Measurements from ENCODE around the gene LTK. TPM values are rescaled to one million over a fixed set of nuclear protein-coding genes. Genes with fewer than 3 reads are reported as not detected.

The LTK gene
- total RNA-seq, 1 experiment from 2014 or later = 9.2 TPM

DNA sequence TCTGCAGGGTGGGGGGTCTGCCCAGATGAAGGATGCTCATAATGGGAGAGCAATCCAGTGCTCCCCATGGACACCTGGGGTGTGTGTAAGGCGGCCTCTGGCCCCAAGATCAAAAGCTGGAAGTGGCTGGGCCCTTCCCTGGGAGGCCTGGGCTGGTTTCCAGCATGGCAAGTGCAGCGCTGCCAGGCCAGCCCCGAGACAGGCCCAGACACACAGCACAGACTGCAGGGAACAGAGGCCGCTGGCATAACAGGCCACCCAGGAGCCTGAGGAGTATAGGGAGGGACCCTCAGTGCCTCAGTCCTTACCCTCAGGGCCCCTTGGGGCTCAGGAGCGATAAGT is 10.0 kb downstream of the LTK start:
- POLR2A ChIA-PET = no interaction called here
- ATAC-seq (no peak), DNase-seq (ENCODE audit: low read depth, low spot score) (no peak)
- RAD21 ChIA-PET (ENCODE audit: low non-redundant PET in 1 of 2, low total read pairs in 2 of 2, uncharacterized antibody in 2 of 2, unreplicated experiment in 2 of 2) = no interaction called here
- intact Hi-C loops (cut with micrococcal nuclease) = no loop called here
- Histone ChIP-seq H3K27me3 (ENCODE audit: insufficient read depth, low read length) (no peaks in the 10 kb centered on the region), H3K9ac (ENCODE audit: low read length) (no peak overlapping the region), H4K20me1 (ENCODE audit: insufficient read depth) (no peaks in the 10 kb centered on the region), H3K9me2 (ENCODE audit: insufficient read depth) (no peaks in the 10 kb centered on the region), H3K4me1 (ENCODE audit: control insufficient read depth in 1 of 2, insufficient read depth in 2 of 2, low read length in 2 of 2) (peaks cover 10 to 15% of the 10 kb centered on the region in 2 experiments), H3K9me3 (ENCODE audit: control insufficient read depth in 1 of 2, insufficient read depth in 1 of 2, low read depth in 1 of 2, low read length in 2 of 2) (no peaks in the 10 kb centered on the region), H3K27ac (ENCODE audit: low read depth, low read length) (no peak overlapping the region), H3K79me2 (ENCODE audit: insufficient read depth, low read length) (no peaks in the 10 kb centered on the region), H3K36me3 (ENCODE audit: control insufficient read depth in 1 of 2, insufficient read depth in 2 of 2, low read length in 2 of 2) (no peaks in the 10 kb centered on the region; a peak in 1 of 4 replicates), H3K4me3 (replicated peaks in 1 of 2; ENCODE audit: low read depth in 1 of 2, low read length in 2 of 2) (no peak overlapping the region), H2AFZ (ENCODE audit: low read depth, low read length, poor library complexity, severe bottlenecking) (no peak overlapping the region), H3K4me2 (ENCODE audit: low read length) (no peak overlapping the region)
- no TSS peak for BruUV-seq (replicated peaks)
- CTCF ChIA-PET = no interaction called here
- TF ChIP-seq SP1 (IDR thresholded peaks at IDR 0.05; ENCODE audit: low read depth) (no peak), POLR2AphosphoS5 (IDR thresholded peaks at IDR 0.05; ENCODE audit: low read depth, low read length) (no peak)
- TF ChIP-seq, protein P1, sequence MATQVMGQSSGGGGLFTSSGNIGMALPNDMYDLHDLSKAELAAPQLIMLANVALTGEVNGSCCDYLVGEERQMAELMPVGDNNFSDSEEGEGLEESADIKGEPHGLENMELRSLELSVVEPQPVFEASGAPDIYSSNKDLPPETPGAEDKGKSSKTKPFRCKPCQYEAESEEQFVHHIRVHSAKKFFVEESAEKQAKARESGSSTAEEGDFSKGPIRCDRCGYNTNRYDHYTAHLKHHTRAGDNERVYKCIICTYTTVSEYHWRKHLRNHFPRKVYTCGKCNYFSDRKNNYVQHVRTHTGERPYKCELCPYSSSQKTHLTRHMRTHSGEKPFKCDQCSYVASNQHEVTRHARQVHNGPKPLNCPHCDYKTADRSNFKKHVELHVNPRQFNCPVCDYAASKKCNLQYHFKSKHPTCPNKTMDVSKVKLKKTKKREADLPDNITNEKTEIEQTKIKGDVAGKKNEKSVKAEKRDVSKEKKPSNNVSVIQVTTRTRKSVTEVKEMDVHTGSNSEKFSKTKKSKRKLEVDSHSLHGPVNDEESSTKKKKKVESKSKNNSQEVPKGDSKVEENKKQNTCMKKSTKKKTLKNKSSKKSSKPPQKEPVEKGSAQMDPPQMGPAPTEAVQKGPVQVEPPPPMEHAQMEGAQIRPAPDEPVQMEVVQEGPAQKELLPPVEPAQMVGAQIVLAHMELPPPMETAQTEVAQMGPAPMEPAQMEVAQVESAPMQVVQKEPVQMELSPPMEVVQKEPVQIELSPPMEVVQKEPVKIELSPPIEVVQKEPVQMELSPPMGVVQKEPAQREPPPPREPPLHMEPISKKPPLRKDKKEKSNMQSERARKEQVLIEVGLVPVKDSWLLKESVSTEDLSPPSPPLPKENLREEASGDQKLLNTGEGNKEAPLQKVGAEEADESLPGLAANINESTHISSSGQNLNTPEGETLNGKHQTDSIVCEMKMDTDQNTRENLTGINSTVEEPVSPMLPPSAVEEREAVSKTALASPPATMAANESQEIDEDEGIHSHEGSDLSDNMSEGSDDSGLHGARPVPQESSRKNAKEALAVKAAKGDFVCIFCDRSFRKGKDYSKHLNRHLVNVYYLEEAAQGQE (IDR thresholded peaks at IDR 0.05; ENCODE audit: low read depth) = no peak

DNA sequence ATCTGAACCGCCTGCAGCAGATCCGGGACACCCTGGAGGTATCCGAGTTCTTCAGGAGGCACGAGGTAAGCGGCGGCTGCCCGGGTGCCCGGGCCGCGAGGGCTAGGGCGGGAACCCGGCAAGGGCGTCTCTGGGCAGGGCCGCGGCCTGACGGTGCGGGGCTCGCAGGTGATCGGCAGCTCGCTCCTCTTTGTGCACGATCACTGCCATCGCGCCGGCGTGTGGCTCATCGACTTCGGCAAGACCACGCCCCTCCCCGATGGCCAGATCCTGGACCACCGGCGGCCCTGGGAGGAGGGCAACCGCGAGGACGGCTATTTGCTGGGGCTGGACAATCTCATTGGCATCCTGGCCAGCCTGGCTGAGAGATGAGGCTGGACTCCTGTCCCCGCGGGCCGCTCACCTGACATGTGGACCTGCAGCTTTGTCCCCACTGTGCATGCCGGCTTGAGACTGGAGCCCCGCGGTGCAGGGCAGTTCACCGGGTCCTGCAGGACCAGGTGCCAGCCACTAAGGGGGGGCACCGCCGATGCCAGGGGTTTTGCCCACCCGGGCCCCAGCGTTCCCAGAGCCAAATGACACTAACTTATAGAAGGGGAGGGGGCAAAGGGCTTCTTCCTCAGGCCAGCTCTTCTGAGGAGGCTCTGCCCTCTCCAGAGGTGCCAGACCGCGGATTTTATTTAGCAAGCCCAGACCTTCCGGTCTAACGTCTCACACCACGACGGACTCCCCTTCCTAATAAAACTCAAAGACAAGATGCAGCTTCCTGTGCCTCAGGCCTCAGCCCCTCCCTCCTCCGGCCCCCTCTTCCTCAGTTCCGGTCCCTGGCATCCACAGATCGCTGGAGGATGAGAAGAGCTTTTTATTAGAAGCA is 10.6 kb downstream of the LTK start:
- Histone ChIP-seq H3K9ac (ENCODE audit: low read length) (no peak overlapping the region), H4K20me1 (ENCODE audit: insufficient read depth) (no peaks in the 10 kb centered on the region), H3K36me3 (ENCODE audit: control insufficient read depth in 1 of 2, insufficient read depth in 2 of 2, low read length in 2 of 2) (no peaks in the 10 kb centered on the region; a peak in 1 of 4 replicates), H2AFZ (ENCODE audit: low read depth, low read length, poor library complexity, severe bottlenecking) (no peak overlapping the region), H3K4me1 (ENCODE audit: control insufficient read depth in 1 of 2, insufficient read depth in 2 of 2, low read length in 2 of 2) (peaks cover 7 to 9% of the 10 kb centered on the region in 2 experiments), H3K4me2 (ENCODE audit: low read length) (no peak overlapping the region), H3K79me2 (ENCODE audit: insufficient read depth, low read length) (no peaks in the 10 kb centered on the region), H3K9me3 (ENCODE audit: control insufficient read depth in 1 of 2, insufficient read depth in 1 of 2, low read depth in 1 of 2, low read length in 2 of 2) (no peaks in the 10 kb centered on the region), H3K27ac (ENCODE audit: low read depth, low read length) (no peak overlapping the region), H3K27me3 (ENCODE audit: insufficient read depth, low read length) (no peaks in the 10 kb centered on the region), H3K9me2 (ENCODE audit: insufficient read depth) (no peaks in the 10 kb centered on the region), H3K4me3 (replicated peaks in 1 of 2; ENCODE audit: low read depth in 1 of 2, low read length in 2 of 2) (no peak overlapping the region)
- CTCF ChIA-PET = no interaction called here
- intact Hi-C loops (cut with micrococcal nuclease) = no loop called here
- RAD21 ChIA-PET (ENCODE audit: low non-redundant PET in 1 of 2, low total read pairs in 2 of 2, uncharacterized antibody in 2 of 2, unreplicated experiment in 2 of 2) = no interaction called here
- DNase-seq (ENCODE audit: low read depth, low spot score) = no peak
- no TSS peak for BruUV-seq (replicated peaks)
- ATAC-seq = no peak
- POLR2A ChIA-PET = no interaction called here
- TF ChIP-seq SIN3A (IDR thresholded peaks at IDR 0.05; ENCODE audit: low read depth) = no peak
- TF ChIP-seq, protein P2, sequence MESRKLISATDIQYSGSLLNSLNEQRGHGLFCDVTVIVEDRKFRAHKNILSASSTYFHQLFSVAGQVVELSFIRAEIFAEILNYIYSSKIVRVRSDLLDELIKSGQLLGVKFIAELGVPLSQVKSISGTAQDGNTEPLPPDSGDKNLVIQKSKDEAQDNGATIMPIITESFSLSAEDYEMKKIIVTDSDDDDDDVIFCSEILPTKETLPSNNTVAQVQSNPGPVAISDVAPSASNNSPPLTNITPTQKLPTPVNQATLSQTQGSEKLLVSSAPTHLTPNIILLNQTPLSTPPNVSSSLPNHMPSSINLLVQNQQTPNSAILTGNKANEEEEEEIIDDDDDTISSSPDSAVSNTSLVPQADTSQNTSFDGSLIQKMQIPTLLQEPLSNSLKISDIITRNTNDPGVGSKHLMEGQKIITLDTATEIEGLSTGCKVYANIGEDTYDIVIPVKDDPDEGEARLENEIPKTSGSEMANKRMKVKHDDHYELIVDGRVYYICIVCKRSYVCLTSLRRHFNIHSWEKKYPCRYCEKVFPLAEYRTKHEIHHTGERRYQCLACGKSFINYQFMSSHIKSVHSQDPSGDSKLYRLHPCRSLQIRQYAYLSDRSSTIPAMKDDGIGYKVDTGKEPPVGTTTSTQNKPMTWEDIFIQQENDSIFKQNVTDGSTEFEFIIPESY (IDR thresholded peaks at IDR 0.05; ENCODE audit: extremely low read depth, insufficient replicate concordance, low read length) = no peak
- no peak for TF ChIP-seq EGR1 (IDR thresholded peaks at IDR 0.05; ENCODE audit: low read depth)
- TF ChIP-seq POLR2AphosphoS5 (IDR thresholded peaks at IDR 0.05; ENCODE audit: low read depth, low read length) = no peak
- TF ChIP-seq, protein P3, sequence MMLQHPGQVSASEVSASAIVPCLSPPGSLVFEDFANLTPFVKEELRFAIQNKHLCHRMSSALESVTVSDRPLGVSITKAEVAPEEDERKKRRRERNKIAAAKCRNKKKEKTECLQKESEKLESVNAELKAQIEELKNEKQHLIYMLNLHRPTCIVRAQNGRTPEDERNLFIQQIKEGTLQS (IDR thresholded peaks at IDR 0.05) = no peak
- TF ChIP-seq, protein P1 (IDR thresholded peaks at IDR 0.05; ENCODE audit: low read depth) = no peak
- TF ChIP-seq SP1 (IDR thresholded peaks at IDR 0.05; ENCODE audit: low read depth) = no peak

All from HCT116 (cell line).